ENCODE measurements around the gene PYGL. TPM values are rescaled to one million over a fixed set of nuclear protein-coding genes. Genes with fewer than 3 reads are reported as not detected.
"Not testable (repeated sequence)": the region's sequence is repeated elsewhere in the genome, so short reads cannot be mapped to it uniquely, and the experiment has no call there.

The PYGL gene
- polyA plus RNA-seq, 3 donors, result 17.7 to 147 (median 95.5) TPM

DNA sequence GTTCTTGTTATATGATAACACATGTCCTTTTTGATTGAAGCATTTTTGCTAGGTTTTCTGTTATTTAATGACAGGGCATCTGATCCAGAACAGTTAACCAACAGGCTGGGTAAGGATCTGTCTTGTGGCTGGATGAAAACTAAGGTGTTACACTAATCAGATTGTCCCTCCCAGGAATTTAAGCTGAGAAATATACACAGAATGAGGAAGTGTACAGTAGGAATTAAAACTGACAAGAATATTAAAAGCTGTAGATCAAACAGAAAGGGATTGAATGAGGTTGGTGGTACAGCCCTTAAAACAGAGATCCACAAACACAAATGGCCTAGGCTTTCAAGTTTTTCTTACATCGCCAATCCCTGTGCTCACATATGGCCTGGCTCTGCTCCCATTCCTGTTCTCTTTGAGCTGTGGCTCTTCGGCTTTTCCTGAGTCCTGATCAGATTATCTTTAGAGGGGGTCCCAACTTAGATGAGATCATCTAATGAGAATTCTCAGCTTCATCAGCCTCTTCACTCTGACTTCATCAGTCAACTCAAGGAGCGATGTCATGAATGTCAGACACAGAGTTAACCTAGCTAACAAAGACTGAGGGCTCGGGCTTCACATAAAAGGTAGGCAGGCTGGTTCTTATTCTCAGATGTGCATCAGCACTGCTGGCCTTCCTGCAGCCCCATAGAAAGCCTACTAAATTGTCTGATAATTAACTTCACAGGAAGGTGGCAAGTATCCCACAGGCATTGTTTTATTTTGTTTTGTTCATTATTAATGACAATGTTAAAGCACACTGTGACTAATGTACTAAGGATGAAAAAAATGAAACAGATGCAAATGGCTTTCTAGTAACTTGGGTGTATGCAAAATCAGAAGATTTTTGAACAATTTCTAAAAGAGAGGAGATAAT, 11.4 kb downstream of the PYGL start:
- H3K27ac ChIP-seq (ENCODE audit: low read depth, low read length), result no peak overlapping the region
- 83 to 94% (median 85%) methylated on average over 4 of the region's 4 CpGs for WGBS, 3 donors

DNA sequence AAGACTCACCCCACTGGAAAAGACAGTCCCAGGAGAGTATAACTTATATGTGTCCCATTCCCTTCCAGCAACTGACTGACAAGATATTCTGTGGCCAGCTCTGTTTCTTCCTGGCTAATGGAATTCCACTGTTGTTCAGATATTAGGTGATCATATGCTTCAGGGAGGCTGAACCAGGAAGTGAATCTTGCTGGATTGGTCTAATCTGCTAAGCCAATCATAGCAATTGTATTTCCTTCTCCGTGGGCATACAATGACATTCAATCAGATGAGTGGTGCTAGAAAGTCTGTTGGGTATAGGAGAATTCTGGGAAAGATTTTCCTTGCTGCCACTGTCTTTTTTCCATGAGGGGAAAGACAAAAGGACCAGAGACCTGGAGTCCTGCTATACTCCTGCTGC, 12.1 kb downstream of the PYGL start:
- no peak overlapping the region for H3K27ac ChIP-seq (ENCODE audit: low read depth, low read length)
- WGBS, 3 donors, result 41 to 56% (median 54%) methylated on average over 1 of the region's 1 CpG

- H3K27ac ChIP-seq (ENCODE audit: low read depth, low read length), result no peak overlapping the region
- 93 to 100% (median 99%) methylated on average over 3 of the region's 3 CpGs for WGBS, 3 donors
These were observed 12.7 kb downstream of the PYGL start for GRCh38 chr14:50931559-50931958.

GRCh38 chr14:50929506-50929905, 14.8 kb downstream of the PYGL start:
- WGBS, 3 donors, result 66 to 97% (median 89%) methylated on average over 2 of the region's 2 CpGs
- no peak overlapping the region for H3K27ac ChIP-seq (ENCODE audit: low read depth, low read length)

DNA sequence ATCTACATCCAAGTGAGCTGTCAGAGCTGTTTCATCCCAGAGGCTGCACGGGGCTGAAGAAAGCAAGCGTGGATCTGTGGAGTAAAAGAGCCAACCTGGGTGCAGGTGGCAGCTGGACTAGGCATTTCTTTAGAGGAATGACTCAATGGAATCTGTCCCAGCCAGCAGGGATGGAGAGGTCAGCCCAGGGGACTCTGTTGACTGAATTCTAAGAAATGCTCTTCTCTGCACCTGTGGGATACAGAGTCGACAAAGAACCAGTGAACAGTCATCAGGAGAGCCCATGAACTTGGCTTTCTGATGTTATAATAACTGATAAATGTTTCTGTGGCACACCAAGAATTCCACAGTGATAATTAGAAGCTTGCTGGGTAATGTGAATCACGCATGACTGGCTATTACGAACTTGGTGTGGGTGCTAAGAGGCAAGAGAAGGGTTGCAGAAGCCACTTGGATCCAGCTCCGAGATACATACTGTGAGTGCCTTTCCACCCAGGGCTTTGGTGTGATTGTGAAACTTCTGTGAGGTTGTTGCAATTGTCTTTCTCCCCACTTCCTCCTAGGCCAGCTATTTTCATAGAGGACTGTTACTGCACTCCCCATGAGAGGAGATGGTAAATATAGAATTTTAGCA, 16.2 kb downstream of the PYGL start:
- 65 to 88% (median 67%) methylated on average over 6 of the region's 6 CpGs for WGBS, 3 donors
- H3K27ac ChIP-seq (ENCODE audit: low read depth, low read length), result peak overlapping the region; percentile 62

DNA sequence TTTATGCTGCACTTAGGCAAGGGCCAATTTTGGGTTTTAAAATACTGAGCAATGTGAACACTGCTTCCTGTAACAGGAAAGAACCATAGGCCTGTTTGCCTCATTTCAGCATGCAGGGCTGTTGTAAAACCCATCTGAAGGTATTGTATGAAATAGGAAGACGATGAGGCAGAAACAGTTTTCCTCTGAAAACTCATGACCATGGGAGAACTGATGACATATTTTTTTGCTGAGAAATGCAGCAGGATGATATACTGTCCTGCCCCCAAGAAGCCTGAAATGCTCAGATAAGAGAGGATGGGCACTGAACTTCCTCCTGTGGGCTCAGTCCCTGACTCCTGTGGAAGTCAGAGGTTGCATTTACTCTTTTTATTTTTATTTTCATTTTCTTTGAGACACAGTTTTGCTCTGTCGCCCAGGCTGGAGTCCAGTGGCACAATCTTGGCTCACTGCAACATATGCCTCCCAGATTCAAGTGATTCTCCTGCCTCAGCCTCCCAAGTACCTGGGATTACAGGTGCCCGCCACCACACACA, 17.4 kb downstream of the PYGL start:
- 49 to 86% (median 68%) methylated on average over 3 of the region's 3 CpGs for WGBS, 3 donors
- no peak overlapping the region for H3K27ac ChIP-seq (ENCODE audit: low read depth, low read length)

DNA sequence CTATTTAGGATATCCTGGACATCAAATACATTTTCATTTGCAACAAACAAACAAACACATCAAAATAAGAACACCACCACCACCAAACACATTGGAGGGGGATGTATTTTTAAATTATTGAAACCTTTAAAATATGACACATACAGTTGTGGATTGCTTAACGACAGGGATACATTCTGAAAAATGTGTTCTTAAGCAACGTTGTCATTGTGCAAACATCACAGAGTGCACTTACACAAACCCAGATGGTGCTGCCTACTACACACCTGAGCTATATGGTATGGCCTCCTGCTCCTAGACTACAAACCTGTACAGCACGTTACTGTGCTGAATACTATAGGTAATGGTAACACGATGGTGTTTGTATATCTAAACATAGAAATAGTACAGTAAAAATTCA, 19.4 kb downstream of the PYGL start:
- WGBS, 3 donors, result 57 to 68% (median 59%) methylated on average over 4 of the region's 4 CpGs
- H3K27ac ChIP-seq (ENCODE audit: low read depth, low read length), result no peak overlapping the region

GRCh38 chr14:50924236-50924635, 20.0 kb downstream of the PYGL start:
- 51 to 68% (median 59%) methylated on average over 6 of the region's 6 CpGs for WGBS, 3 donors
- H3K27ac ChIP-seq (ENCODE audit: low read depth, low read length), result no peak overlapping the region

GRCh38 chr14:50922803-50923202, 21.5 kb downstream of the PYGL start:
- H3K27ac ChIP-seq (ENCODE audit: low read depth, low read length), result no peak overlapping the region
- WGBS, 3 donors, result 75 to 93% (median 81%) methylated on average over 2 of the region's 2 CpGs

DNA sequence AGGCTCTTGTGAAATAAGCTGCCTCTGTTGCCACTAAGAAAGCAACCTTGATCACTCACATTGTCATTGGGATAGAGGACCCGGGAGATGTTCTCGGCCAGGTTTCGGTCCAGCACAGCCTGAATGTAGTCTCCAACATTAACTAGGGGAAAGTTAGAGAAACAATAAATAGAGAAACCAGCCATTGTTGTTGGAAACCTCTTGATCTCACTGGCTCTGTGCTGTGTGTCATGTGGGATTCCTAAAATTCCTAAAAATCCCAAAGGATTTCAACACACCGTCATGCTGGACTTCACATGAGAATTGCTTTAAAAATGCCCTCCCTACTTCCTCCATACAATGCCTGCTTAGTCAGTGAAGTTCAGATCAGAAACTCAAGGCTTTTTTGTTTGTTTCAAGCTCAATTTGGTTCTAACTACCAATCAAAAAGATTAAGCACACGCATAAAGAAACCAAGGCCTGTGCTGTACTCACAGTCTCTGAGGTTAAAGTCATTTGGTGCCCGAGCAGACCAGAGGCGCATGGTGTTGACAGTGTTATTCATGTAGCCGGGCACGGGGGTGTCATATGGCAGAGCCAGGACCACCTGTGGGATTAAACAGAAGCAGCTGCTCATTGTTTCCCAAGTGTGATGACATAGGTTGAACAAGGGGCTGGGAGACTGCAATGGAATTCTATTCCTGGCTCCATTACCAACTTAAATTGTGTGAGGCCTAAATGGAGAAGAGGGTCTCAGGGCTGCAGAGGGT, 23.6 kb downstream of the PYGL start:
- 69 to 78% (median 74%) methylated on average over 9 of the region's 9 CpGs for WGBS, 3 donors
- no peak overlapping the region for H3K27ac ChIP-seq (ENCODE audit: low read depth, low read length)

GRCh38 chr14:50919524-50919923, 24.8 kb downstream of the PYGL start:
- 74 to 87% (median 83%) methylated on average over 5 of the region's 5 CpGs for WGBS, 3 donors
- H3K27ac ChIP-seq (ENCODE audit: low read depth, low read length), result not testable (repeated sequence)

DNA sequence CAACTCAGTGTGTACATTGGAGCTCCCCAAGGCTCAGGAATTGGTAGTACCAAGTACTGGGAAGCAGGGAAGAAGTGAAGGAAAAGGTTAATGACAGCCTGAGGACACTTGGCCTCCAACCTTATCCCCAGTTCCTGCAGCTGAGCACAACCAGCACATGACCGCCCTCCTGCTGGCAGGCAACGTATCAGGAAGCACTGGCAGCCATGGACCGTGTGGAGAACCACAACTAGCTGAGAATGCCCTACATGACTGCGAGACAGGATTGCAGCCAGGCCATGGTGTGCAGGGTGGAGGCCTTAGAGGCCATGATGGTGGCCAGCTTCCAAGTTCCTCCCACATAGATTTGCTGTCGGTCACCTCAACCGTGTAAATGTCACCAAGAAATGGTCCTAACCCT, 26.8 kb downstream of the PYGL start:
- no peak overlapping the region for H3K27ac ChIP-seq (ENCODE audit: low read depth, low read length)
- 69 to 85% (median 83%) methylated on average over 6 of the region's 6 CpGs for WGBS, 3 donors

GRCh38 chr14:50910495-50911420, 33.5 kb downstream of the PYGL start:
- 76 to 82% (median 80%) methylated on average over 5 of the region's 5 CpGs for WGBS, 3 donors
- H3K27ac ChIP-seq (ENCODE audit: low read depth, low read length), result no peak overlapping the region

- no peak overlapping the region for H3K27ac ChIP-seq (ENCODE audit: low read depth, low read length)
These were observed 37.8 kb downstream of the PYGL start for GRCh38 chr14:50906326-50907065.

DNA sequence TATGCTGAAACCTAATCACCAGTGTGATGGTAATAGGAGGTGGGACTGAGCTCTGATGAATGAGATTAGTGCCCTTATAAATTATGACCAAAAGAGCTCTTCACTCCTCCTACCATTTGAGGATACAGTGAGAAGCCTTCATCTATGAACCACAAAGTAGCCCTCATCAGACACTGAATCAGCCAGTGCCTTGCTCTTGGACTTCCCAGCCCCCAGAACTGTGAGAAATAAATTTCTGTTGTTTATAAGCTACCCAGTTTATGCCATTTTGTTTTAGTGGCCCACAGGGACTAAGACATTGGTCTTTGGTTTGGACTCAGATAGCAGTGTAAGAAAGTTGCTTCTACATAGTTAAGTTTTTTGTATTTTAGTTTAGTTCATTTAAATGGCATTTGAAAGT, 39.6 kb downstream of the PYGL start:
- no peak overlapping the region for H3K27ac ChIP-seq (ENCODE audit: low read depth, low read length)

More at GRCh38 chr14:50906326-50907065, 37.8 kb downstream of the PYGL start:
- whole genome bisulfite sequencing, 3 donors, result 58 to 87% (median 82%) methylated on average over 5 of the region's 5 CpGs

GRCh38 chr14:50901361-50901760, 42.9 kb downstream of the PYGL start:
- H3K27ac ChIP-seq (ENCODE audit: low read depth, low read length), result no peak overlapping the region
- 89 to 95% (median 94%) methylated on average over 3 of the region's 3 CpGs for WGBS, 3 donors

- no peak overlapping the region for H3K27ac ChIP-seq (ENCODE audit: low read depth, low read length)
- 92 to 96% (median 95%) methylated on average over 6 of the region's 6 CpGs for WGBS, 3 donors
These were observed 46.6 kb downstream of the PYGL start for GRCh38 chr14:50897658-50898175.

Measured in adipose tissue (tissue), 3 donors.